GM21717 (cell line): ENCODE results near the gene MYCBP2.
"Not testable (repeated sequence)": the region's sequence is repeated elsewhere in the genome, so short reads cannot be mapped to it uniquely, and the experiment has no call there.

Source experiments
- ATAC-seq: cut with Tn5 transposase; IDR thresholded peaks from one replicate; pipeline ENCODE4 v1.9.1; 2021; ENCODE audit warnings: mild to moderate bottlenecking, moderate library complexity; ENCODE audit not compliant: unreplicated experiment

MYCBP2 gene

DNA sequence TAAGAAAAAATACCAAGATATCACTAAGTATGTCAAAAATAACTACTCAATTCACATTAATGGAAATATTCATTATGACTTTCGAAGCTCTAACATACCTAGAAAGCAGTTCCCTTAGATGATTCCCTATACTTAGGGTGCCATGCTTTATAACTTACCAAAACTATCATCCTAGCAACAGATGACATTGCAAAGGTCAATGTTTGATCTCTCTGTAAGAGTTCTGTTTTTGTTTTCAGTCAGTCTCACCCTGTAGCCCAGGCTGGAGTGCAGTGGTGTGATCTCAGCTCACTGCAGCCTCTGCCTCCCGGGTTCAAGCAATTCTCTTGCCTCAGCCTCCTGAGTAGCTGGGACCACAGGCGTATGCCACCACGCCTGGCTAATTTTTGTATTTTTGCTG is 318.6 kb downstream of the MYCBP2 start:
- not testable (repeated sequence) for ATAC-seq

DNA sequence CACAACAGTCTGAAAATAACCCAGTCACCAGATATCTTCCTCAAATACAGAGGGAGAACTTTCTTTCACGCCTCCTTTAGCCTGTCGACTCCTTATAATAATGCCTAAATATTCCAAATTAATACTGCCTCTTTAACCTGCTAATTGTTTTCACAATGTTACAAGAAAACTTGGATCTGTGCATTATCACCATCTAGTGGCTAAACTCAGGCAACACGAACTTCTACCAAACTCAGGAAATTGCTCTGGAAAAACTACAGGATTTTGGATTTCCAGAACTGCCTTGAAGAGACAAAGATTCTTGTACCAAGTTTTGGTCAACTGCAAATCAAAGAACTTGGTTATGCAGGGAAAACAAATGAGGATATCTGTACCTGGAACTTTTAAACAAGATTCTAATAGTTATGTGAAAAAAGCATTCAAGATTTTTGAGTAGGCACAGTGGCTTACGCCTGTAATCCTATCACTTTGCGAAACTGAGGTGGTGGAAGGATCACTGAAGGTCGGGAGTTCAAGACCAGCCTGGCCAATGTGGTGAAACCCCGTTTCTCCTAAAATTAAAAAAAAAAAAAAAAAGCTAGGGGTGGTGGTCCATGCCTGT is 324.2 kb downstream of the MYCBP2 start:
- ATAC-seq: no peak

DNA sequence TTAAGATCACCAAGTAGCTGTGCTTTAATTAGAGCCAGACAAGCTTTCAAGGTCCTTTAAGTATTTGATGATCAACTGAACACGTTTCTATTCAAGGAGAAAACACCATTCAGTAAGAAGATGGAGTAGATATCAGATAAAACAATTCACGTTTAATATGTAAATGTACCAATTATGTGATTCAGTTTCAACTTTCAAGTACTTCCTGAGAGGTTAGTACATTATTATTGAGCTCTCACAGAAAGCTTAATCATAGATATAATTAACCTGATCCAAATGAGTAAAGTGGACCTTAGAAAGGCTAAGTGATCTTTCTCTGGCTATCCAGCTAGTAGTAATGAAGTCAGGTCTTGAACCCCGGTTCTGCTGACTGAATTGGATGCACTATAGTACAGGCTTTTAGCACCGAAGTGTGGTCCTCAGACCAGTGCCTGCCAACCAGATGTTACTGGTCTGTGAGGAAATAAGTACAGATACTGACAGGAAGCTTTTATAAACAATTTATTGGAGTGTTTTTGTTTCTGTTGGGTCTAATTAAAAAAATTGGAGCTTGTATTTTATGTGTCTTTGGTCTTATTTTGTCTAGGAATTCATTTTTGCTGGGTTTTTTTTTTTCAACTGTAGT is 324.8 kb downstream of the MYCBP2 start:
- ATAC-seq: no peak

DNA sequence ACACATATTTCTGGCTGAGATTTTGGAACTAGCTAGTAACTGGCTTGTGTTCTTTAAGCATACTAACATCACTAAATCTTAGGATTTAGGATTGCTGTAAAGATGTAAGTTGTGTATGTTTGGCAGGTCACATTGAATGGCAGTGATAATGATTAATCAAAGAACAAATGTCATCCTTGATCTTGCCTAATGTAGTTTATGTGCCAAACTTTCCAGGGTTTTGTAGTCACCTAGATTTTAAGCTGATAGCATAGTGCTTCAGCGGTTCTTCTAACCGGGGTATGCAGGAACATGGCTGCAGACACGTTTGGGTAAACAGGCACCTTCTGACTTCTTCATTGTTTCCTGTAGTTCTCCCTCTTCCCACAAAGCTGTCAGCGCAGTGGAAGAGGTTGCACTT is 325.4 kb downstream of the MYCBP2 start:
- ATAC-seq: no peak

DNA sequence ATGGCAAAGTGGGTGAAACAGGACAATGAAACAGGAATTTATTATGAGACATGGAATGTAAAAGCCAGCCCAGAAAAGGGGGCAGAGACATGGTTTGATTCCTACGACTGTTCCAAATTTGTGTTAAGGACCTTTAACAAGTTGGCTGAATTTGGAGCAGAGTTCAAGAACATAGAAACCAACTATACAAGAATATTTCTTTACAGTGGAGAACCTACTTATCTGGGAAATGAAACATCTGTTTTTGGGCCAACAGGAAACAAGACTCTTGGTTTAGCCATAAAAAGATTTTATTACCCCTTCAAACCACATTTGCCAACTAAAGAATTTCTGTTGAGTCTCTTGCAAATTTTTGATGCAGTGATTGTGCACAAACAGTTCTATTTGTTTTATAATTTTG is 326.4 kb downstream of the MYCBP2 start:
- ATAC-seq: no peak
